Endothelial cell (in vitro differentiated cells): ENCODE measurements around the gene RIPK4. TPM values are rescaled to one million over a fixed set of nuclear protein-coding genes. Genes with fewer than 3 reads are reported as not detected.

Experiments
- DNase-seq: peaks from one replicate; pipeline ENCODE4 v3.0.0; 2021; ENCODE audit warnings: low spot score
- H3K27ac Mint-ChIP-seq: one replicate; pipeline ENCODE4 v1.8.0; 2021; ENCODE audit warnings: mixed read lengths, inconsistent platforms; ENCODE audit not compliant: unreplicated experiment
- H3K27me3 Mint-ChIP-seq: one replicate; pipeline ENCODE4 v1.8.0; 2021; ENCODE audit warnings: mild to moderate bottlenecking, moderate library complexity, mixed read lengths, inconsistent platforms; ENCODE audit not compliant: unreplicated experiment
- H3K36me3 Mint-ChIP-seq: one replicate; pipeline ENCODE4 v1.8.0; 2021; ENCODE audit warnings: mild to moderate bottlenecking, low read depth, mixed read lengths, inconsistent platforms; ENCODE audit not compliant: unreplicated experiment
- H3K4me1 Mint-ChIP-seq: one replicate; pipeline ENCODE4 v1.8.0; 2021; ENCODE audit warnings: mild to moderate bottlenecking, mixed read lengths, inconsistent platforms; ENCODE audit not compliant: unreplicated experiment
- H3K4me3 Mint-ChIP-seq: one replicate; pipeline ENCODE4 v1.8.0; 2021; ENCODE audit warnings: mild to moderate bottlenecking, mixed read lengths, inconsistent platforms; ENCODE audit not compliant: unreplicated experiment
- H3K9me3 Mint-ChIP-seq: one replicate; pipeline ENCODE4 v1.8.0; 2021; ENCODE audit warnings: mixed read lengths, inconsistent platforms; ENCODE audit not compliant: unreplicated experiment
- CTCF ChIP-seq: fragments of 200-600 bp; sonication (generic); IDR thresholded peaks from one replicate; pipeline ENCODE4 v1.5.0; 2021; ENCODE audit warnings: antibody characterized with exemption; ENCODE audit not compliant: unreplicated experiment
- total RNA-seq: library from RNA; stranded (reverse); fragmentation: NEBNext Ultra II Directional; extraction: Animal tissue kit (Norgen Biotek cat#: 25700); gene quantifications from one replicate; pipeline ENCODE4 v1.2.1, GENCODE V29; 2021; ENCODE audit not compliant: unreplicated experiment

RIPK4 gene
- total RNA-seq, 1 donor from 2014 or later = 9.6 TPM

- H3K36me3 Mint-ChIP-seq = peaks cover 4% of the 10 kb centered on the region
- H3K4me1 Mint-ChIP-seq = peaks cover 7% of the 10 kb centered on the region
- H3K9me3 Mint-ChIP-seq = no peaks in the 10 kb centered on the region
- TF ChIP-seq CTCF = no peak
- no peak for DNase-seq
- no peak overlapping the region for H3K27ac Mint-ChIP-seq
- H3K4me3 Mint-ChIP-seq = no peak overlapping the region
- peaks cover 2% of the 10 kb centered on the region for H3K27me3 Mint-ChIP-seq
Observed at GRCh38 chr21:41709166-41709565, 57.7 kb downstream of the RIPK4 start.

GRCh38 chr21:41707960-41708330 lies 58.9 kb downstream of the RIPK4 start:
- no peak overlapping the region for H3K27ac Mint-ChIP-seq
- no peaks in the 10 kb centered on the region for H3K9me3 Mint-ChIP-seq
- peaks cover 4% of the 10 kb centered on the region for H3K36me3 Mint-ChIP-seq
- H3K27me3 Mint-ChIP-seq = peaks cover 1% of the 10 kb centered on the region
- DNase-seq = no peak
- peaks cover 7% of the 10 kb centered on the region for H3K4me1 Mint-ChIP-seq
- TF ChIP-seq CTCF = no peak
- H3K4me3 Mint-ChIP-seq = no peak overlapping the region

DNA sequence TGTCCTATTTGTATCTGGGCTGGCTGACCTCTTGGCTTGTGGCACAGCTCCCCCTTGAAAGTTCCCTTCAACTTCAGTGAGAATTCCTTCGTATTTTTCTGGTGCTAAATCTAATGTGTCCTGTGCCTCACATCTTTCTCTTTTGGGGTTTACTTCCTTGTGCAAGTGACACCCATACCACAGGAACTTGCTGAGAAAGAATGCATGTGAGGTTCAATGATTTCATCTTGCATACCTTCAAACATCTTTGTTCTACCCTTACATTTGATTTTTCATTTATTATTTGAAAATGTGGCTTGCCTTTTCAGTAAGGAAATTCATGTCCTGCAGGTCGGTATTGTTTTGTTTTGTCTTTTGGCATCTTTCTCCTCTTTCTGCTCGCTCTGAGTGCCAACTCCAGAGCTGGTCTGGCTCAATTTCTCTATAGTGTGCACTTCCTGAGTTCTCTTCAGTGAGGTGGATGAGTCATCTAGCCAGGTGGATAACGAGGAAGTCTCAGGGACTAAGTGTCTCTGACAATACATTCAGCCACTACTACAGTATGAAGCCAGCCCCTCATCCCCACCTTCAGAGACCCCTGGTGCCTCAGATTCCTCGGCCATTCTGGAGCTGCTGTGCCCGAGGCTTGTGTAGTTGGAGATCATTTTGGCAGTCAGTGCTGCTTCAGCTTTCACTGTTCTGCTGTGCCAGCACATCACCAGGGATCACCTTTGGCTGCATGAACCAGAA lies 59.5 kb downstream of the RIPK4 start:
- H3K9me3 Mint-ChIP-seq = no peaks in the 10 kb centered on the region
- no peak overlapping the region for H3K27ac Mint-ChIP-seq
- H3K36me3 Mint-ChIP-seq = peaks cover 4% of the 10 kb centered on the region
- peaks cover 1% of the 10 kb centered on the region for H3K27me3 Mint-ChIP-seq
- no peak overlapping the region for H3K4me3 Mint-ChIP-seq
- peaks cover 2% of the 10 kb centered on the region for H3K4me1 Mint-ChIP-seq
- TF ChIP-seq CTCF = no peak
- DNase-seq = no peak

- H3K27ac Mint-ChIP-seq = no peak overlapping the region
- H3K4me3 Mint-ChIP-seq = no peak overlapping the region
- DNase-seq = no peak
- peaks cover 1% of the 10 kb centered on the region for H3K27me3 Mint-ChIP-seq
- no peaks in the 10 kb centered on the region for H3K9me3 Mint-ChIP-seq
- no peak for TF ChIP-seq CTCF
- H3K36me3 Mint-ChIP-seq = peaks cover under 1% of the 10 kb centered on the region
- peaks cover under 1% of the 10 kb centered on the region for H3K4me1 Mint-ChIP-seq
Observed at GRCh38 chr21:41706678-41707077, 60.2 kb downstream of the RIPK4 start.

DNA sequence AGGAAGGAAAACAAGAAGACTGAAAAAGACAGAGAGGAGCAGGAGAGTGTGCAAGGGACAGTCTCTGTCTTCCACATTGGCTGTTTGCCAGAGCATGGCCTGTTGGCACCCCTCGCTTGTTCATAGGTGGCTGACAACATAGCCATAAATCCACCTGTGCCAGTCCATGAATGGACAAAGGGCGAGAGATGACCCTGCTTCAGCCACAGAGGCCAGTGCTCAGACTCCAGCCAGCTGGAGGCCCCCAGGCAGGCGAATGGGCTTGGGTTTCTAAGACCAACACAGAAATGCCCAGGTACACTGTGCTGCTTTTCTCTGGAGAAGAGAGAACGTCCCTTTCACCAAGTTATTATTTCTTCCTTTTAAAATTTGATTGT lies 60.6 kb downstream of the RIPK4 start:
- Mint-ChIP-seq H3K4me3 (no peak overlapping the region), H3K27ac (no peak overlapping the region), H3K9me3 (no peaks in the 10 kb centered on the region)

More for the DNA sequence above, 60.6 kb downstream of the RIPK4 start:
- H3K4me1 Mint-ChIP-seq = no peaks in the 10 kb centered on the region
- TF ChIP-seq CTCF = no peak
- DNase-seq = no peak
- peaks cover 1% of the 10 kb centered on the region for H3K27me3 Mint-ChIP-seq
- no peaks in the 10 kb centered on the region for H3K36me3 Mint-ChIP-seq
